ENCODE data around the gene CERS1.

DNA sequence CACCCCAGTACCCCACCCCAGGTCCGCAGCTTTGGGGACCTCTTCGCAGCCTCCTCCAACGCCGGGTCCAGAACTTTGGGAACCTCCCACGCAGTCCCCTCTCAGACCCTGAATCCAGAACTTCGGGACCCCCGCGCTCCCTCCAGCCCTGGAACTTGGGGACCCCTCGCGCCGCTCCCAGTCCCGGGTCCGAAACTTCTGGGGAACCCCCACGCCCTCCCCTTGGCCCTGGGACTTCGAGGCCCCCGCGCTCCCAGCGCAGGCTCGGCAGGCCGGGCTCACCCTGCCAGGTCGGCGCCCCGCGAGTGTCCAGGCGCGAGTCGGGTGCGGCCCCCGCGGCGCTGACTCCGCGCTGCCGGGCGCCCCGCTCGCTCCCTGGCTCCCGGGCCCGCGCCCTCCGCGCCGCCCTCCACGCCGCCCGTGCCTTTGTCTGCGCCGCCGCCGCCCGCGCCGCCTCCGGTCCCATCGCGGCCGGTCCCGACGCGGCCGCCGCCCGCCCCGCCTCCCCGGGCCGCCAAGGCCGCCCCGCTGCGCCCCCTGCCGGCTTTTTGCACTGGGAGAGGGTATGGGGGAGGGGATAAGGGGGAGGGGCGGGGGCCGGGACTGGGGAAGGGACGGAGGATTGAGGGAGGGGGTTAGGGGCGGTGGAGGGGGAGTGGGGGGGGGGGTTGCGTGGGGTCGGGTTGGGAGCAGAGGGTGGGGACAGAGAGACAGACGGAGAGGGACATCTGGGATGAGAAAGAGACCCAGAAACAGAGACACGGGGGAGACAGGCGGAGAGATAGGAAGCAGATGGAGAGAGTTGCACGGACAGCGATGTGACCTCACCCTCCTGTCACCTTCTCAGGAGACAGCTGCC is 45.0 kb upstream of the CERS1 start, which contains the start of gene HOMER3:
- TF ChIP-seq POLR2A (IDR thresholded peaks at IDR 0.05): peak; percentile 18
- TF ChIP-seq, protein P1, sequence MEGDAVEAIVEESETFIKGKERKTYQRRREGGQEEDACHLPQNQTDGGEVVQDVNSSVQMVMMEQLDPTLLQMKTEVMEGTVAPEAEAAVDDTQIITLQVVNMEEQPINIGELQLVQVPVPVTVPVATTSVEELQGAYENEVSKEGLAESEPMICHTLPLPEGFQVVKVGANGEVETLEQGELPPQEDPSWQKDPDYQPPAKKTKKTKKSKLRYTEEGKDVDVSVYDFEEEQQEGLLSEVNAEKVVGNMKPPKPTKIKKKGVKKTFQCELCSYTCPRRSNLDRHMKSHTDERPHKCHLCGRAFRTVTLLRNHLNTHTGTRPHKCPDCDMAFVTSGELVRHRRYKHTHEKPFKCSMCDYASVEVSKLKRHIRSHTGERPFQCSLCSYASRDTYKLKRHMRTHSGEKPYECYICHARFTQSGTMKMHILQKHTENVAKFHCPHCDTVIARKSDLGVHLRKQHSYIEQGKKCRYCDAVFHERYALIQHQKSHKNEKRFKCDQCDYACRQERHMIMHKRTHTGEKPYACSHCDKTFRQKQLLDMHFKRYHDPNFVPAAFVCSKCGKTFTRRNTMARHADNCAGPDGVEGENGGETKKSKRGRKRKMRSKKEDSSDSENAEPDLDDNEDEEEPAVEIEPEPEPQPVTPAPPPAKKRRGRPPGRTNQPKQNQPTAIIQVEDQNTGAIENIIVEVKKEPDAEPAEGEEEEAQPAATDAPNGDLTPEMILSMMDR (IDR thresholded peaks at IDR 0.05): peak in 1 of 4 donors; percentile 43

Measured in right lobe of liver (tissue), 4 donors.